NCI-H526 (cell line): Measurements from ENCODE around the gene CNTFR.
A peak's percentile ranks its signal among the peaks of the same experiment; 100 is the strongest.

Source experiments
- DNase-seq, 2 experiments: peaks; one replicate each; lab custom pipeline; 2025; lab: John Stamatoyannopoulos, UW

CNTFR gene

GRCh38 chr9:34590381-34591247 is 1.1 kb upstream of the CNTFR start:
- DNase-seq: peak in 1 of 2 experiments; percentile 48

- DNase-seq: peak in 1 of 2 experiments; percentile 66
Measured at GRCh38 chr9:34588671-34589635, 571 bp downstream of the CNTFR start.

- no peak for DNase-seq
Measured at GRCh38 chr9:34587271-34587670, 2.3 kb downstream of the CNTFR start.

- DNase-seq: no peak
Measured at GRCh38 chr9:34585946-34586669, 3.4 kb downstream of the CNTFR start.

- no peak for DNase-seq
Measured at GRCh38 chr9:34584970-34585369, 4.6 kb downstream of the CNTFR start.

GRCh38 chr9:34582787-34583186 is 6.7 kb downstream of the CNTFR start:
- no peak for DNase-seq

- DNase-seq: no peak
Measured at GRCh38 chr9:34581318-34581717, 8.2 kb downstream of the CNTFR start.

- no peak for DNase-seq
Measured at GRCh38 chr9:34580358-34580757, 9.2 kb downstream of the CNTFR start.

- no peak for DNase-seq
Measured at GRCh38 chr9:34579808-34580163, 9.7 kb downstream of the CNTFR start.

- no peak for DNase-seq
Measured at GRCh38 chr9:34579104-34579807, 10.3 kb downstream of the CNTFR start.

- DNase-seq: peak in 1 of 2 experiments; percentile 18
Measured at GRCh38 chr9:34578241-34579103, 11.1 kb downstream of the CNTFR start.

- no peak for DNase-seq
Measured at GRCh38 chr9:34577400-34578240, 11.9 kb downstream of the CNTFR start.

- no peak for DNase-seq
Measured at GRCh38 chr9:34576597-34577399, 12.7 kb downstream of the CNTFR start.

GRCh38 chr9:34575862-34576596 is 13.5 kb downstream of the CNTFR start:
- DNase-seq: no peak

GRCh38 chr9:34575241-34575640 is 14.3 kb downstream of the CNTFR start:
- no peak for DNase-seq

- DNase-seq: no peak
Measured at GRCh38 chr9:34574571-34574970, 15.0 kb downstream of the CNTFR start.

GRCh38 chr9:34573599-34574325 is 15.8 kb downstream of the CNTFR start:
- no peak for DNase-seq
